Measurements from ENCODE around the gene SNRNP48.

DNA sequence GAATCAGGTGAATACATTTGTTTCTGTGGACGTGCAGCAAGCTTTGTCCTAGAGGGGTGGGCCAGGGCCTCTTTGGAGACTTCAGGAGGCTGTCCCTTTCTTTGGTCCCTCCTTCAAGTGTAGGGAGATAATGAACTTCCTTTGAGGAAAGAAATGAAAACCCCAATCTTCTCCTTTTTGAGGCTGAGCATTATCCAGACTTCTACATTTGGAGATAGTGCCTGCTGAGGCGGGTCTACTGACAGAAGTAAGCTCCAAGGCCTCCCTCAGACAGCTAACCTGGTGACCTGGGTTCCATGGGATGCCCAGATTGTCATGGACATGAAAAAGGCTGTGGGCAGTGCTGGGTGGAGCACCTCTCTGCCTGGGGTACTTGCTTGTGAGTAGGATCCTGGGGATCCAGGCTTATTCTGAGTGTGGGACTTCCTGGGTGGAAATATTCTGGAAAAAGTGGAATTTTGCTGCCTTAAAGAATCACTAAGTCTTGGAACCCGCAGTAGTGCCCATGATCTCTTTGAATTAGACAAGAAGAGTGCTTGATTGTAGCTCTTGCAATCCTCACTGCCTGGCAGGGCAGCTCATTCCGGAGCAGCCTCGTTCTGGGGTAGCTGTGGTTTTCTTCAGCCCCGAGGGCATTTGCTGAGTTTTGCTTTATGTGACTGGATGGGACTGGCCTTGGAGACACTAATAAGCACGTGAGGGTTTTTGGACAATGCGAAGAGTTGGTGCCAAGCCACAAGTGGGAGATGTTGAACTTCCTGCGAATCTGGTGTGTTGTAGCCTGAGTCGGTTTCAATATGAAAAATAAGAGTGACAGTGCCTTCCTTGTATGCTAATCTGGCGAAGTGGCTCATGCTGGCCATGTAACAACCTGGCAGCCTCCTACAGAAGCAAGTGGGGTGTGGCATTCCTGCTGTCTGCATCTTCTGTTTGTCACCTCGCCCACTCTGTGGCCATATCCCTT lies 28.1 kb downstream of the SNRNP48 start:
- TF ChIP-seq POLR2A (IDR thresholded peaks at IDR 0.05; ENCODE audit: low read depth, low read length), result no peak
- no peak for TF ChIP-seq JUN (IDR thresholded peaks at IDR 0.05; ENCODE audit: borderline replicate concordance, insufficient read depth, insufficient read length, low read depth)
- TF ChIP-seq, protein P1, sequence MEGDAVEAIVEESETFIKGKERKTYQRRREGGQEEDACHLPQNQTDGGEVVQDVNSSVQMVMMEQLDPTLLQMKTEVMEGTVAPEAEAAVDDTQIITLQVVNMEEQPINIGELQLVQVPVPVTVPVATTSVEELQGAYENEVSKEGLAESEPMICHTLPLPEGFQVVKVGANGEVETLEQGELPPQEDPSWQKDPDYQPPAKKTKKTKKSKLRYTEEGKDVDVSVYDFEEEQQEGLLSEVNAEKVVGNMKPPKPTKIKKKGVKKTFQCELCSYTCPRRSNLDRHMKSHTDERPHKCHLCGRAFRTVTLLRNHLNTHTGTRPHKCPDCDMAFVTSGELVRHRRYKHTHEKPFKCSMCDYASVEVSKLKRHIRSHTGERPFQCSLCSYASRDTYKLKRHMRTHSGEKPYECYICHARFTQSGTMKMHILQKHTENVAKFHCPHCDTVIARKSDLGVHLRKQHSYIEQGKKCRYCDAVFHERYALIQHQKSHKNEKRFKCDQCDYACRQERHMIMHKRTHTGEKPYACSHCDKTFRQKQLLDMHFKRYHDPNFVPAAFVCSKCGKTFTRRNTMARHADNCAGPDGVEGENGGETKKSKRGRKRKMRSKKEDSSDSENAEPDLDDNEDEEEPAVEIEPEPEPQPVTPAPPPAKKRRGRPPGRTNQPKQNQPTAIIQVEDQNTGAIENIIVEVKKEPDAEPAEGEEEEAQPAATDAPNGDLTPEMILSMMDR (IDR thresholded peaks at IDR 0.05; ENCODE audit: extremely low read depth in 1 of 2, insufficient read depth in 1 of 2, low read depth in 1 of 2, low read length in 2 of 2), result no peak
- TF ChIP-seq EZH2 (IDR thresholded peaks at IDR 0.05; ENCODE audit: borderline replicate concordance, low read depth, low read length, severe bottlenecking), result no peak
- no peak for TF ChIP-seq POLR2AphosphoS5 (IDR thresholded peaks at IDR 0.05; ENCODE audit: insufficient read depth, low read depth, low read length)
- TF ChIP-seq MYC (IDR thresholded peaks at IDR 0.05; ENCODE audit: low read depth, low read length), result no peak
- TF ChIP-seq, protein P2, sequence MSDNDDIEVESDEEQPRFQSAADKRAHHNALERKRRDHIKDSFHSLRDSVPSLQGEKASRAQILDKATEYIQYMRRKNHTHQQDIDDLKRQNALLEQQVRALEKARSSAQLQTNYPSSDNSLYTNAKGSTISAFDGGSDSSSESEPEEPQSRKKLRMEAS (IDR thresholded peaks at IDR 0.05; ENCODE audit: insufficient read depth, insufficient read length), result no peak

Measured in endothelial cell of umbilical vein (primary cell).